HepG2 (cell line): Measurements from ENCODE around the gene ZFHX3. TPM values are rescaled to one million over a fixed set of nuclear protein-coding genes. Genes with fewer than 3 reads are reported as not detected.

Experiments
- ATAC-seq: fragments of 200-7000 bp; cut with Tn5 transposase; 3 replicates; pipeline ENCODE4 v1.9.1; 2020; ENCODE audit warnings: mild to moderate bottlenecking, moderate library complexity
- BruUV-seq: library from RNA; stranded (reverse); fragments of 400-500 nt; replicated peaks from 2 replicates; lab custom pipeline; 2021; lab: Mats Ljungman, UMichigan
- CTCF ChIA-PET: fragments of 300-600 bp; formaldehyde crosslinking; extraction: SDS; loops from one replicate; lab custom pipeline; 2021; ENCODE audit warnings: low total read pairs, inconsistent platforms, low intra/inter-chr PET ratio; lab: Yijun Ruan, JAX
- POLR2A ChIA-PET: fragments of 350-600 bp; sonication (Branson Sonifier 250); formaldehyde crosslinking; loops from one replicate; lab custom pipeline; 2020; ENCODE audit warnings: antibody characterized with exemption, inconsistent platforms; lab: Yijun Ruan, JAX
- DNase-seq: peaks from one replicate; pipeline ENCODE4 v3.0.0-alpha.2; 2015; ENCODE audit warnings: low spot score
- FAIRE-seq: peaks from 3 replicates; lab custom pipeline; 2011; peaks lifted over from hg19 to GRCh38; lab: Jason Lieb, UNC
- H2AFZ ChIP-seq: one replicate; pipeline ENCODE4 v1.6.1; 2011; ENCODE audit warnings: low read length, inconsistent platforms
- H3K27ac ChIP-seq: fragments of 300-600 bp; 3 replicates; pipeline ENCODE4 v1.8.0; 2011; ENCODE audit warnings: mixed run types, mild to moderate bottlenecking, mixed read lengths, low read length, inconsistent platforms; ENCODE audit not compliant: insufficient read depth; ENCODE audit errors: extremely low read length
- H3K27me3 ChIP-seq, 2 experiments: fragments of 200-600 bp in 1 of 2; 2 replicates in 1 of 2; 3 replicates in 1 of 2; pipeline versions ENCODE4 v1.6.0 to v1.8.0; 2011; ENCODE audit warnings: low read length in 2 of 2, mild to moderate bottlenecking in 2 of 2, moderate library complexity in 2 of 2, inconsistent platforms in 1 of 2; ENCODE audit not compliant: insufficient read depth in 2 of 2, control insufficient read depth in 1 of 2
- H3K36me3 ChIP-seq, 2 experiments: fragments of 200-600 bp in 1 of 2; replicated peaks in 1 of 2; 2 replicates in 1 of 2; 3 replicates in 1 of 2; pipeline versions ENCODE4 v1.5.1 to v1.8.0; 2011; ENCODE audit warnings: low read length in 2 of 2, inconsistent platforms in 1 of 2; ENCODE audit not compliant: insufficient read depth in 2 of 2, control insufficient read depth in 1 of 2
- H3K4me1 ChIP-seq: 2 replicates; pipeline ENCODE4 v1.5.1; 2012; ENCODE audit warnings: low read length, inconsistent platforms; ENCODE audit not compliant: insufficient read depth
- H3K4me2 ChIP-seq: 2 replicates; pipeline ENCODE4 v1.6.0; 2011; ENCODE audit warnings: low read depth, low read length, inconsistent platforms
- H3K4me3 ChIP-seq, 3 experiments: fragments of 200-600 bp in 1 of 3; sonication (generic), shearing (Covaris generic) in 1 of 3; replicated peaks in 1 of 3; 2 replicates each; pipeline ENCODE4 v1.5.1; 2011 to 2016; ENCODE audit warnings: low read length in 3 of 3, inconsistent platforms in 2 of 3, low read depth in 2 of 3, mild to moderate bottlenecking in 2 of 3, control low read depth in 1 of 3, mixed read lengths in 1 of 3; ENCODE audit not compliant: insufficient read depth in 1 of 3
- H3K79me2 ChIP-seq: one replicate; pipeline ENCODE4 v1.6.1; 2011; ENCODE audit warnings: low read length, inconsistent platforms; ENCODE audit not compliant: insufficient read depth
- H3K9ac ChIP-seq: 2 replicates; pipeline ENCODE4 v1.6.0; 2011; ENCODE audit warnings: mild to moderate bottlenecking, low read depth, low read length, inconsistent platforms; ENCODE audit not compliant: insufficient read depth
- H3K9me3 ChIP-seq: 2 replicates; pipeline ENCODE4 v1.5.1; 2012; ENCODE audit warnings: mild to moderate bottlenecking, low read length
- H4K20me1 ChIP-seq: 2 replicates; pipeline ENCODE4 v1.6.0; 2011; ENCODE audit warnings: inconsistent platforms, mild to moderate bottlenecking, low read length, moderate library complexity; ENCODE audit not compliant: insufficient read depth
- CREM ChIP-seq, 2 experiments: sonication (generic) in 1 of 2; formaldehyde crosslinking in 1 of 2; IDR thresholded peaks; 2 replicates each; pipeline versions ENCODE4 v1.4.0 to v1.6.1; 2016 to 2020; ENCODE audit warnings: antibody characterized with exemption in 1 of 2, mild to moderate bottlenecking in 1 of 2, missing genetic modification reagents in 1 of 2
- E2F1 ChIP-seq: sonication (generic); formaldehyde crosslinking; IDR thresholded peaks from 2 replicates; pipeline ENCODE4 v1.5.0; 2020; ENCODE audit warnings: missing genetic modification reagents
- E2F5 ChIP-seq: sonication (generic); formaldehyde crosslinking; conservative IDR thresholded peaks from 2 replicates; pipeline ENCODE4 v1.4.0; 2020; ENCODE audit warnings: missing genetic modification reagents
- GLI4 ChIP-seq: sonication (generic); formaldehyde crosslinking; IDR thresholded peaks from 2 replicates; pipeline ENCODE4 v1.5.1; 2020; ENCODE audit warnings: missing genetic modification reagents, mild to moderate bottlenecking, moderate library complexity, borderline replicate concordance
- IRF2 ChIP-seq: IDR thresholded peaks from 2 replicates; pipeline ENCODE4 v1.6.1; 2018; ENCODE audit warnings: missing genetic modification reagents, missing compliant biosample characterization
- MLX ChIP-seq: IDR thresholded peaks from 2 replicates; pipeline ENCODE4 v1.6.1; 2016
- MTA1 ChIP-seq: sonication (generic); formaldehyde crosslinking; IDR thresholded peaks from 2 replicates; pipeline ENCODE4 v1.4.0; 2020; ENCODE audit warnings: missing genetic modification reagents, mild to moderate bottlenecking, borderline replicate concordance
- NFE2L2 ChIP-seq: fragments of 150-350 bp; IDR thresholded peaks from 2 replicates; pipeline ENCODE4 v1.6.1; 2014; ENCODE audit warnings: low read length
- RNF2 ChIP-seq: fragments of 450-650 bp; conservative IDR thresholded peaks from 2 replicates; pipeline ENCODE4 v1.6.1; 2016; ENCODE audit warnings: low read depth
- SMAD3 ChIP-seq: sonication (generic); formaldehyde crosslinking; IDR thresholded peaks from 2 replicates; pipeline ENCODE4 v1.4.0; 2020; ENCODE audit warnings: missing genetic modification reagents
- SMARCE1 ChIP-seq: fragments of 450-650 bp; IDR thresholded peaks from 2 replicates; pipeline ENCODE4 v1.6.1; 2017; ENCODE audit warnings: borderline replicate concordance
- SNAI1 ChIP-seq: sonication (generic); formaldehyde crosslinking; IDR thresholded peaks from 2 replicates; pipeline ENCODE4 v1.5.0; 2020; ENCODE audit warnings: mild to moderate bottlenecking, missing genetic modification reagents, borderline replicate concordance
- TGIF2 ChIP-seq: IDR thresholded peaks from 2 replicates; pipeline ENCODE4 v1.6.1; 2016; ENCODE audit warnings: control low read depth, missing compliant biosample characterization
- XBP1 ChIP-seq: sonication (generic); formaldehyde crosslinking; IDR thresholded peaks from 2 replicates; pipeline ENCODE4 v1.5.0; 2020; ENCODE audit warnings: missing genetic modification reagents
- ZNF253 ChIP-seq: sonication (generic); formaldehyde crosslinking; IDR thresholded peaks from 2 replicates; pipeline ENCODE4 v1.8.0; 2022; ENCODE audit warnings: mild to moderate bottlenecking, missing genetic modification reagents, borderline replicate concordance
- ZNF274 ChIP-seq: sonication (generic); formaldehyde crosslinking; IDR thresholded peaks from 2 replicates; pipeline ENCODE4 v1.5.1; 2020; ENCODE audit warnings: mild to moderate bottlenecking, missing genetic modification reagents
- ZNF354B ChIP-seq: sonication (generic); formaldehyde crosslinking; IDR thresholded peaks from 2 replicates; pipeline ENCODE4 v1.8.0; 2022; ENCODE audit warnings: mild to moderate bottlenecking, missing genetic modification reagents
- ZNF597 ChIP-seq: sonication (generic); formaldehyde crosslinking; IDR thresholded peaks from 2 replicates; pipeline ENCODE4 v1.5.0; 2020; ENCODE audit warnings: missing genetic modification reagents
- ZNF792 ChIP-seq: IDR thresholded peaks from 2 replicates; pipeline ENCODE4 v1.6.1; 2016
- WGBS: methylation state at CpG from one replicate; pipeline ENCODE4 v1.1.6; 2017; ENCODE audit warnings: low lambda C conversion rate; 5-methylcytosine and 5-hydroxymethylcytosine counted together
- in situ Hi-C: cut with HindIII; loops from 2 replicates; pipeline ENCODE4 v1.10.0; 2017; ENCODE audit warnings: low pct_unique_long_range_greater_than_20kb; ENCODE audit not compliant: extremely low pct_ligation_motif_present
- intact Hi-C: fragments of 100-400 bp; cut with micrococcal nuclease; formaldehyde crosslinking; loops from one replicate; pipeline ENCODE4 v1.10.0; 2022; ENCODE audit not compliant: unreplicated experiment
- polyA plus RNA-seq, 8 experiments: library from polyadenylated mRNA; depleted of rRNA in 3 of 8; stranded (reverse) in 7 of 8; unstranded in 1 of 8; fragments of >200 nt; fragmentation: Illumina TruSeq in 4 of 8; extraction: Trizol in 4 of 8; gene quantifications; 2 replicates each; pipeline versions ENCODE4 v1.2.1 to v1.2.3, GENCODE V29; 2011 to 2016; ENCODE audit warnings: low read depth in 4 of 8, missing spikeins in 1 of 8, mixed read lengths in 1 of 8; ENCODE audit not compliant: insufficient read depth in 1 of 8
- total RNA-seq, 5 experiments: library from RNA; depleted of rRNA; stranded (reverse); fragments of >200 nt; fragmentation: Illumina TruSeq; extraction: Trizol; gene quantifications; 2 replicates each; pipeline ENCODE4 v1.2.3, GENCODE V29; 2016; ENCODE audit warnings: low read depth in 1 of 5

ZFHX3 gene
- total and polyA plus RNA-seq, 2 of the 13 experiments (the other 11 are each of a cell fraction or from before 2014, with no cell fraction given): 5.0 to 6.0 TPM

GRCh38 chr16:72958522-72959076 lies 89.3 kb downstream of the ZFHX3 start:
- POLR2A ChIA-PET: no interaction called here

More at GRCh38 chr16:72958522-72959076, 89.3 kb downstream of the ZFHX3 start:
- no peak overlapping the region for H3K4me3 ChIP-seq
- H3K9ac ChIP-seq: no peak overlapping the region
- H3K9me3 ChIP-seq: no peaks in the 10 kb centered on the region
- H3K4me2 ChIP-seq: no peak overlapping the region
- no peak for FAIRE-seq
- peaks cover 24 to 48% of the 10 kb centered on the region in 2 experiments for H3K36me3 ChIP-seq
- no peaks in the 10 kb centered on the region for H3K27me3 ChIP-seq
- H2AFZ ChIP-seq: no peak overlapping the region
- WGBS: over 99% methylated on average over 18 of the region's 18 CpGs
- peaks cover 29% of the 10 kb centered on the region for H3K79me2 ChIP-seq
- no TSS peak for BruUV-seq
- TF ChIP-seq XBP1 (CRISPR knock-in tag) (no peak), MLX (CRISPR knock-in tag) (no peak), ZNF354B (CRISPR knock-in tag) (no peak), SNAI1 (CRISPR knock-in tag) (no peak), ZNF253 (CRISPR knock-in tag) (no peak), E2F5 (no peak), SMARCE1 (no peak), RNF2 (no peak), E2F1 (CRISPR knock-in tag) (no peak), IRF2 (no peak), ZNF274 (CRISPR knock-in tag) (no peak), ZNF597 (no peak), CREM (IDR thresholded peaks at IDR 0.05) (no peak), CREM (CRISPR knock-in tag; IDR thresholded peaks at IDR 0.05) (no peak), ZNF792 (no peak), NFE2L2 (no peak), GLI4 (CRISPR knock-in tag) (no peak), SMAD3 (no peak), TGIF2 (CRISPR knock-in tag) (no peak), MTA1 (CRISPR knock-in tag) (no peak)
- TF ChIP-seq, all 625 proteins: peak for 0
- no peak overlapping the region for H3K27ac ChIP-seq
- DNase-seq (no peak), ATAC-seq (no peak)
- CTCF ChIA-PET: no interaction called here
- in situ Hi-C loops: no loop called here
- H4K20me1 ChIP-seq: peaks cover 10% of the 10 kb centered on the region; the same call in 1 of the 2 replicates
- peaks cover 15% of the 10 kb centered on the region for H3K4me1 ChIP-seq
- intact Hi-C loops: no loop called here
